NB4 (cell line): ENCODE measurements around the gene IL22RA1.

Source experiments
- MYC ChIP-seq: IDR thresholded peaks from 2 replicates; pipeline ENCODE4 v1.6.1; 2011; ENCODE audit warnings: low read depth, low read length
- POLR2A ChIP-seq: IDR thresholded peaks from 2 replicates; pipeline ENCODE4 v1.6.1; 2011; ENCODE audit warnings: mild to moderate bottlenecking; ENCODE audit not compliant: insufficient read length; ENCODE audit errors: extremely low read depth
- TF ChIP-seq, protein P1 (sequence below): IDR thresholded peaks from one replicate; pipeline ENCODE4 v1.5.1; 2012; ENCODE audit warnings: low read depth, low read length

DNA sequence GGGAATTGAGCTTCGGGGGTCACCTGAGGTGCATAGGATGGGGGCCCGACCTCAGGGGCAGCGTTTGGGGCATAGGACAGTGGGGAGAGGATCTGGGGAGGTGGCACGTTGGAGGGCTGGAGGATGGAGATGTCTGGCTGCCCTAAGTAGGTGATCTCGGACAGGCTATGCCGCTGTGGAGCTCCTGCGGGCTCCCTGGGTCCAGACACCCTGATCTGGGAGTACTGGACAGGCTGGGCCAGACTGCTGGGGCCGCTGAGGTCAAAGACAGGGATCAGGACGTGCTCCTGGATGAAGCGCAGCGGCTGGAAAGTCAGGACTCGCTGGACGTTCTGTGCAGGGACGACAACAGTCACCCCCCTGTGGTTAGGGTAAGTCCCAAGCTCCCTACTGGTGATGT lies 21.5 kb downstream of the IL22RA1 start:
- TF ChIP-seq, protein P1, sequence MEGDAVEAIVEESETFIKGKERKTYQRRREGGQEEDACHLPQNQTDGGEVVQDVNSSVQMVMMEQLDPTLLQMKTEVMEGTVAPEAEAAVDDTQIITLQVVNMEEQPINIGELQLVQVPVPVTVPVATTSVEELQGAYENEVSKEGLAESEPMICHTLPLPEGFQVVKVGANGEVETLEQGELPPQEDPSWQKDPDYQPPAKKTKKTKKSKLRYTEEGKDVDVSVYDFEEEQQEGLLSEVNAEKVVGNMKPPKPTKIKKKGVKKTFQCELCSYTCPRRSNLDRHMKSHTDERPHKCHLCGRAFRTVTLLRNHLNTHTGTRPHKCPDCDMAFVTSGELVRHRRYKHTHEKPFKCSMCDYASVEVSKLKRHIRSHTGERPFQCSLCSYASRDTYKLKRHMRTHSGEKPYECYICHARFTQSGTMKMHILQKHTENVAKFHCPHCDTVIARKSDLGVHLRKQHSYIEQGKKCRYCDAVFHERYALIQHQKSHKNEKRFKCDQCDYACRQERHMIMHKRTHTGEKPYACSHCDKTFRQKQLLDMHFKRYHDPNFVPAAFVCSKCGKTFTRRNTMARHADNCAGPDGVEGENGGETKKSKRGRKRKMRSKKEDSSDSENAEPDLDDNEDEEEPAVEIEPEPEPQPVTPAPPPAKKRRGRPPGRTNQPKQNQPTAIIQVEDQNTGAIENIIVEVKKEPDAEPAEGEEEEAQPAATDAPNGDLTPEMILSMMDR = no peak
- TF ChIP-seq MYC (no peak), POLR2A (no peak)
